ENCODE data around the gene TUBA8.
A peak's percentile ranks its signal among the peaks of the same experiment; 100 is the strongest.

Gene TUBA8

DNA sequence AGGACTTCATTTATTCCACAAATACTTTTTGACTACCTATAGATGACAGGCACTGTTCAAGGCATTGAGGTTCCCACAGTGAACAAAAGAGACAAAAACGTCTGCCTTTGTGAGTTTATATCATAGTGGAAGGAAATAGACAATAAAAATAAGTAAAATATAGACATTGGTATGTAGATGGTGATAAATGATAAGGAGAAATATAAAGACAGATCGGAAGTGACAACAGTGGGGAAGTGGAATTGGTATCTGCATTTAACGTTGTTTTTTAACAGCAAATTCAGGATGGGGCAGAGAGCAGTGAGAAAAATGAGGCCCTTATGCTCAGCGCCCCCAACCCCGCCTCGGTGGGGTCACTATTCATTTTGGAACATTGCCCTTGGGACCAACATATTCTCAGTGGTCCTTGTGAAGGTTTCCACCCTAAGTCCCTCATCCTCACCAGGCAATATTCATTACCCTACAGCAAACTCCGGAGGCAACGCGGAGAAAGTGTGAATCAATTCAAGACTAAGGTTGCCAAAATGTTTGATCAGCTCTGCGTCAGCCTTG lies 33.4 kb upstream of the TUBA8 start:
- DNase-seq (ENCODE audit: low read depth, low spot score) = no peak

DNA sequence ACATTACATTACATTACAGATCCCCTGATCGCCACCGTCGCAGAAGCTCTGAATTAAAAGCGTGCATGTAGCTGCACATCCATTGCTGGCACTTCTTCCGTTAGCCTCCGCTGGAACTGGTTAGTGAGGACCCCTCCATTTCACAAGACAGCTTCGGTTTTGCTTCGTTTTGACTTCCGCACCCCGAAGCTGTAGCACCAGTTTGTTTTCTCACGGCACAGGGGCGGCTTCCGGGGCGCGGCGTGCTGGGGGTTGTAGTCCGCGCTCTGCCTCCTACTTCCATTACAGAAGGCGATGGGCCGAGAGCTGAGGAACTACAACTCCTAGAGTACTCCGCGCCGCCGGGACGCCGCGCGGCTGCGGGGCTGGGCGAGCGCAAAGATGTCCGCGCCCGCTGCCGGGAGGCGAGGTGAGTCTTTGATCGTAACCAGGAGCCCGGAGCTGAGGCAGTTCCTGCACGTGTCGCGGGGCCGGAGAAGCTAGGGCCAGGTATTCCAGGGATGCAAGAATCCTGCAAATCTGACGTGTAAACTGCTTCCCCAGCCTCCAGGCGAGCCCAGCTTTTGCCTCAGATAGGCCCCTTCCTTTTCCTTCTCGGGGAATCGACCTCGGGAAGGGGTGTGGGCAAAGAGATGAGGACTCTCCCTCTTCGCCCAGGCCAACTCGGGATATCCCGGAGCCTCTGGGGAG lies 32.8 kb upstream of the TUBA8 start, which contains the start of gene PEX26:
Gene PEX26 (plus strand): TSS at position 352 of the 690 bp plus-strand sequence. CDS start 387 bp downstream, outside the sequence.
- DNase-seq (ENCODE audit: low read depth, low spot score) = peak; percentile 79

DNA sequence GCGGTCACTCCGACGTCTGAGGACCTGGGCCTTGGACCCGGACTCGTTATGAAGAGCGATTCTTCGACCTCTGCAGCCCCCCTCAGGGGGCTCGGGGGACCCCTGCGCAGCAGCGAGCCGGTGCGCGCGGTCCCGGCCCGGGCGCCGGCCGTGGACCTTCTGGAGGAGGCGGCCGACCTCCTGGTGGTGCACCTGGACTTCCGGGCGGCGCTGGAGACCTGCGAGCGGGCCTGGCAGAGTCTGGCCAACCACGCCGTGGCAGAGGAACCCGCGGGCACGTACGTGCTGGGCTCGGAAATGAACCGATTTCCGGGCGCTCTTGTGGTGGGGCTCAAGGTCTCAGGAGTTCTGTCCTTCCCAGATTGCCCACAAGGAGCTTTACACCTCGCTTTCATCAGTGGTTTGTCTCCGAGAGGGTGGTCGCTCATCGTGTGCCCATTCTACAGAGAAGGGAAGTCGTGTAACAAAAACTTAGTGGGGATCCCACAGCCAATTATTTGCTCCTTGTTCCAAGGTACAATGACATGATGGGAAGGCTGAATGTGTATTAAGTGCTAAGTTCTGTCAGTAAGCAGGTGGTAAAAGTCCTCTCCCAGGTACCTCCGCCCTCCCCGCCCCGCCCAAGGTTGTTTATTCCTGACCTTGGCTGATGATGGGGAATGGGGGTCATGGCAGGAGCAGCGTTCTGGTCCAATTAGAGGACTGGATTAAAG lies 32.1 kb upstream of the TUBA8 start:
- no peak for DNase-seq (ENCODE audit: low read depth, low spot score)

DNA sequence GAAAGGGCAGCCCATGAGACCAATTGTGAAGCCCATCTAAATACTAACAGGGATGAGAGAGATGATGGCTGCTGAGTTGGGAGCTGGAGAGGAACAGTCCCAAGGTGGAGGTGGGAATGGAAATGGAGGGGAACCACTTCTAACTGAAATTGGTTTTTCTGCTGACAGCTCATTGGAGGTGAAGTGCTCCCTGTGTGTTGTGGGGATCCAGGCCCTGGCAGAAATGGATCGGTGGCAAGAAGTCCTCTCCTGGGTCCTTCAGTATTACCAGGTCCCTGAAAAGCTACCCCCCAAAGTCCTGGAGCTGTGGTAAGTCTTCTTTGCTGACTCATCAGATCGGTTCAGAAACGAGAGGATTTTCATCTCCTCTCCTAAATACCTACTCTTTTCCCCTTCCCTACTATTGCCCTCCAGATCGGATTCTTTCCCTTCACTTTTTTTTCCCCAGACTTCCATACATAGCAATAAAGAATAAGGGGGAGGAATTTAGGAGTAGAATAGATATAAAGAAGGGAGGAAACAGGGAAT lies 30.8 kb upstream of the TUBA8 start:
- DNase-seq (ENCODE audit: low read depth, low spot score) = no peak

DNA sequence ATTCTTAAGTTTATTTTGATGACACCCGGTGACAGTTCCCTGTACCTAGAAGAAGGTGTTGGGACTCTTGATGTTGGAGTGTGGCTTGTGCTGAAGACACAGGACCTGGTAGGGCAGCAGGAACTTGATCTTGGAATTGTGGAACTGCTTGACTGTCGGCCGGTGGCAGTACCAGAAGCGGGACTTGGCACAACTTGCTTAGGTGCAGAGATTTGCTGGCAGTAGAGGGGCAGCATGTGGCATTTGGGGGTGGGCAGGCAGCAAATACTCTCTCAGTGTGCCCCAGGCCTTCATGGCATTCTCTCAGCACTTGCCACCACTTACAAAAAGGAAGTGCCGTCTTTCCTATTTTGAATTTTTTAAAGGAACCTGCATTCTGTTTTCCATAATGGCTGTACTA lies 29.2 kb upstream of the TUBA8 start:
- no peak for DNase-seq (ENCODE audit: low read depth, low spot score)

DNA sequence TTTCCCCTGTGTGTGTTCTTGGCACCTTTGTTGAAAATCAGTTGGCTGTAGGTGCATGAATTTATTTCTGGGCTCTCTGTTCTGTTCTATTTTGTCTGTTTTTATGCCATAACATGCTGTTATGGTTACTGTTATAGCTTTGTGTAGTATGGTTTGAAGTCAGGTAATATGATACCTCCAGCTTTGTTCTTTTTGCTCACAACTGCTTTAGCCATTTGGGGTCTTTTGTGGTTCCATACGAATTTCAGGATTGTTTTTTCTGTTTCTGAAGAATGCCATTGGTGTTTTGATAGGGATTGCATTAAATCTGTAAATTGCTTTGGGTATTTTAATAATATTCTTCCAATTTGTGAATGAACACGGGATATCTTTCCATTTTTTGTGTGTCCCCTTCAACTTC lies 28.1 kb upstream of the TUBA8 start:
- DNase-seq (ENCODE audit: low read depth, low spot score) = no peak

DNA sequence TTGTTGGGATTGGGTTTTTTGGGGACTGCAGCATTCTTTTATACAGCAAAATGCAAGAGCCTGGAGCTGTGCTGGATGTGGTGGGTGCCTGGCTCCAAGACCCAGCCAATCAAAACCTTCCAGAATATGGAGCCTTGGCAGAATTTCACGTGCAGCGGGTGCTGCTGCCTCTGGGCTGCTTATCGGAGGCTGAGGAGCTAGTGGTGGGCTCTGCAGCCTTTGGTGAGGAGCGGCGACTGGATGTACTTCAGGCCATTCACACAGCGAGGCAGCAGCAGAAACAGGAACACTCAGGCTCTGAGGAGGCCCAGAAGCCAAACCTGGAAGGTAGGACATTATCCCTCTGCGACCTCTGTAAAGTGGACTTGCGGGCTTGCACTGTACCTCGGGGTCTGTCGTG lies 27.2 kb upstream of the TUBA8 start:
- DNase-seq (ENCODE audit: low read depth, low spot score) = no peak

DNA sequence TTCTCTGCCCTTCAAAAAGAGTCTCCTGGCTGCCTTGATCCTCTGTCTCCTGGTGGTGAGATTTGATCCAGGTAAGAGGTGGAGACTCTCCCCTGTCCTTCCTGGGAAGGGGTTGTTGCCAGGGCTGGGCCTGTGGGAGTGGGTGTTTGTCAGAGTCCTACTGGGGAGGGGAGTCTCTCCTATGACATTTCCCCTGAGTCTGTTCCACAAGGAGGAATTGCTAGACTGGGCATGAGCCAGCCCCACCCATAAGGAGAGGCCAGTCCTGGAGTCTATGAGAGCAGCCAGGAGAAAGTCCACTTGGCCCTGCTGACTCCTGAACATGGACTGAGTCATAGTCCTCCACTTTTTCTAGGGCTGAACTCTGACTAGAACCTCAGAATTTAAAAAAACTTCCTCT lies 25.4 kb upstream of the TUBA8 start:
- DNase-seq (ENCODE audit: low read depth, low spot score) = no peak

DNA sequence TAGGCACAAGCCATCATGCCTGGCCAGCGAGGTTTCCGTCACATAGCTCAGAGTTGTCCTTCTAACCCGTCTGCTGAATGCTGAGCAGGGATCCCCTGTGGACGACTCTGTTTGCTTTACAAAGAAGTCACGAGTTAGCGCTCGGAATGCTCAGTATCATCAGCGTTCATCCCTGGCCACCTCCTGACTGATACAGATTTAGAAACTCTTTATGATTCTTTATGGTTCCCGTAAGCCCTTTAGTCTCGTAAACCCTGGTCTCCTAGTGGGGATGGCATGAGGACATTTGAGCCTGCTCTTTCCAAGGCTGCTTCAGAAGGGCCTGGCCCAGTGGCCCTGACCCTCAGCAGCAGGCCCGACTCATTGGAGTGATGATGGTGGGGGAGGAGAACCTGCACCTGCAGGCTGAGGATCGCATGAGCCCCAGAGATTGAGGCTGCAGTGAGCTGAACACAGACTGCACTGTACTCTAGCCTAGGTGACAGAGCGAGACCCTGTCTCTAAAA lies 23.2 kb upstream of the TUBA8 start:
- DNase-seq (ENCODE audit: low read depth, low spot score) = no peak

DNA sequence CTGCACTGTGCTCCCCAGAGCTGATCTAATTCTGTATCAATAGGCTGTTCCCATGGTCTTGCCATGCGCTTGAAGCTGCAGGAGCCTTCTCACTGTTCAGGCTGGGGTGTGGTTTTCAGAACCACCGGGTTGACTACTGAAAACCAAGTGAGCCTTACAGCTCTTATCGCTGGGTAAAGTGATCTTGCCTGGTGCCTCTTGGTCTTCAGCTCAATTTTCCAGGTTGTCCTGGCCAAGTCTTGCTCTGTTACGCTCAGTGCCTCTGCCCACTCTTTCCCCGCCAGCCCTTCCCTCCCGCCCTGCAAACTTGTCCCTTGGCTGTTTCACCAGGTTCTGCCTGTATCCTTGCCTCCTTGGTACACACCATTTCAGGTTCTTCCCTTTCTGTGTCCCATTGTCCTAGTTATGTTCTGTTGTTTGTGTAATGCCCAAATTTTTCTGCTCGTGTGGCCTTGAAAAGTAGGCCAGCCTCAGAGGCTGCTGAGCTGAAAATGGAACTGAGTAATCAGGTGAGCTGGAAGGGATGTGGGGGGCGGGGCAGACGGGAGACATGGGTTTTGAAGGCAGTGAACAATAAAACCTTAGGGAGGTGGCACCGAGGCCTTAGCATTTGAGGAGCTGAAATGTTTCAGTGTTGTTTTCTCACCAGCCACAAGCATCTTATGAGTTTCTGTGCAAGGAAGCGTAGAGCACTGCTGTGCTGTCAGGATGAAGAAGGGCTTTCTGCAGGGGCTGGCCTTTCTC lies 21.6 kb upstream of the TUBA8 start:
- DNase-seq (ENCODE audit: low read depth, low spot score) = no peak

DNA sequence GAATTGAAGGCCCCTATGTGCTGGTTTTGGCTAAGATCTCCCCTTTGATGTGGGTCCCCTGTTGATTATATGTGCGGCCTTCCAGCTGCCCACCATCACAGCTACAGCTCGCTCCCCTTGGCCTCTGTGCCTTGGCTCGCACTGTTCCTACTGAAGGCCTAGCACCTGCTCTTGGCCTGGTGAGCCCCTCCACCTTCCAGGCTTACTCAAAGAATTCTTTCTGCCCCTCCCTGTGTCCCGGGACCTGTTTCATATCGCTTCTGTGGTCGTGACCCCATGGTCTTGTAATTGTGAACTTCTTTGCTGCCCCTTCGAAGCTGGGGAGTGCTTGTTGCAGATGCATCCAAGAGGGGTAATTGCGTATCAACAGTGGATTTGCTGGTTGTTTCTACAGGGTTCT lies 20.3 kb upstream of the TUBA8 start:
- DNase-seq (ENCODE audit: low read depth, low spot score) = no peak

DNA sequence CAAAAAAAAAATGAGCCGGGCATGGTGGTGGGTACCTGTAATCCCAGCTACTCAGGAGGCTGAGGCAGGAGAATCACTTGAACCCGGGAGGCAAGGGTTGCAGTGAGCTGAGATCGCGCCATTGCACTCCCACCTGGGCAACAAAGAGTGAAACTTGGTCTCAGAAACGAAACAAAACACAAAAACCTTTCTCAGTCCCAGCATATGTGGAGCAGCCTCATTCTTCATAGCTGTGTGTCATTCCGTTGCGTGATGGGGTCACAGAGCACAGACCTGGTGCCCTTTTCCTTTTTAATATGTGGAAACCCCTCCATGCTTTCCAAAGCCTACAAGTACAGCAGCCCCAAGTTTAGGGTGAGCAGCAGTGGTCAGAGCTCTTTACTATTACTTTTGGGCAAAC lies 19.1 kb upstream of the TUBA8 start:
- DNase-seq (ENCODE audit: low read depth, low spot score) = no peak

DNA sequence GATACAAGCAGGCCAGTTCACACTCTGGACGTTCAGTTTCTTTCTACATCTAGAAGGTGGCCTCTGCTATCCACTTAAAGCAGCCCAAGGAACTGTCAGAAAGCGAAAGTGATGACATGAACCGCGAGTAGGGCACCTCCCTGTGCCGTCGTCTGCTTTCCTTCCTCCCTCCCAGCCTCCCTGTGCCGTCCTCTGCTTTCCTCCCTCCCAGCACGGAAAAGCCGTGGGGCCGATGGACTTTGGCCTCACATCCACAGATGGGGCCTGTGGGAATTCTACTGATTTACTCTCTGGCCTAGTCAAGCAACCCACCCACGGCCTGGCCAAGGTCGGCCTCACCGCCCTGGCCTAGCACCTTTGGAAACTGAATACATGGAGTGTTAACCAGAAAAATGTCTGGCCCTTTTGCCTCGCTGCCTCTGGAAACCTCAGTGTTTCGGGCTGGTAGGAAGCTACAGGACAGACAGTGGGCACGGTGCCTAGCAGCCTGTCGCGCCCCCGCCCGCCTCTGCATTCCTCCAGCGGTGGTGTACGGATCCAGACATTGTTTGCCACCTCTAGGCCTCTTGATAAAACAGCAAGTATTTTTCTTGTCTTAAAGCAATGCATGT lies 18.6 kb upstream of the TUBA8 start:
- DNase-seq (ENCODE audit: low read depth, low spot score) = no peak

DNA sequence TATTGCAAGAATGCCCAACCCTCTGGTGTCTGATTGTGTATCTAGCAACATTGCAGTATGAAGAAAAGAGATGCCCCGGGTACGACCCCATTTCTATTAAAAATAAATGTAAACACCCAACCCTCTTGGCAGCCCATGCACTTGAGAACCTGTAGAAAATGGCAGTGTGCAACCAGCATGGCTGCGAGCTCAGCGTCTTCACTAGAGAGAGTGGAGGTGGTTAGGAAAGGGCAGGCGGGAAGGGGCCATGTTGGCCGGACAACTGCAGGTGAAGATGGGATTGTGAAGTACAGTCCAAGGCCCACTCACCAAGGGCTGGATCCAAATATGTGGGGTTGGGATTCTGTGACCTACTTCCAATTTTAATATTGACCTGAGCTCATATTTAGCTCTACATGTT lies 16.9 kb upstream of the TUBA8 start:
- no peak for DNase-seq (ENCODE audit: low read depth, low spot score)

DNA sequence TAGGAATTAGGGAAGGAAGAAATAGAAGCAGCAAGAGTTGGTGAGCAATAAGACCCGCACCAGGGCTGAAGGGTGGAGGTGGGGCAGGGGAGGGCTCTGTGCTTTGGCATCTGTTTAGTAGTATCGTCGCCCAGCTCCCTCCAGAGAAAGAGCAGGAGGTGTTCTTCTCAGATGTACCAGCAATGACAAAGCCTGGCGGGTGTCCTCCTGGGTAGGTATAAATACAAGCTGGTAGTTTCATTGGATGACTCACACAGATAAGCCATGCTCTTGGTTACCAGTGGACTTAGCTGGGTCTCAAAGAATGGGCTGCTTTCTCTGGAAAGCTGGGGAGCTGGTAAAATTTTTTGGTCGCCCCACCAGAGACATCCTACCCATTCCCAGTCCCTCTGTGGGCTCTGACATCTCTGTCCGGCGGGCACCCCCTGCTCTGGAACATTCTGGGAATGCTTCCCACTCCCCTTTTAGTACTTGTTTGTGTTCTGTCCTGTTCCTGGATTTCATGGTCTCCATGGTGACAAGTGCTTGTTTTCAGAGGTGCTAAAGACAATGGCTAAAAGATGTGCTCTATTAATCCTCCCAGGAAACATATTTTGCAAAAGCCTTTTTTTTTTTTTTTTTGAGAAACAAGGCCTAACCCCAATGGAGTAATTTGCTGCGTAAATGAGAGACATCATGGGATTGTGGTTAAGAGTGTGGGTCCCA lies 15.4 kb upstream of the TUBA8 start:
- DNase-seq (ENCODE audit: low read depth, low spot score) = no peak

DNA sequence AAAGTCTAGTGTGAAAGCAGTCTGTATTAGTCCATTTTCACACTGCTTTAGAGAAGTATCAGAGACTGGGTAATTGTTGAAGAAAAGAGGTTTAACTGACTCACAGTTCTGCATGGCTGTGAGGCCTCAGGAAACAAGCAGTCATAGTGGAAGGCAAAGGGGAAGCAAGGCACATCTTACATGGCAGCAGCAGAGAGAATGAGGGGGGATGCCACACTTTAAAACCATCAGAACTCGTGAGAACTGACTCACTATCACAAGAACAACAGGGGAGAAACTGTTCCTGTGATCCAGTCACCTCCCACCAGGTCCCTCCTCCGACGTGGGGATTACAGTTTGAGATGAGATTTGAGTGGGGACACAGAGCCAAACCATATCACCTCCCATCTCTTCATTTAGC lies 13.8 kb upstream of the TUBA8 start:
- DNase-seq (ENCODE audit: low read depth, low spot score) = no peak

DNA sequence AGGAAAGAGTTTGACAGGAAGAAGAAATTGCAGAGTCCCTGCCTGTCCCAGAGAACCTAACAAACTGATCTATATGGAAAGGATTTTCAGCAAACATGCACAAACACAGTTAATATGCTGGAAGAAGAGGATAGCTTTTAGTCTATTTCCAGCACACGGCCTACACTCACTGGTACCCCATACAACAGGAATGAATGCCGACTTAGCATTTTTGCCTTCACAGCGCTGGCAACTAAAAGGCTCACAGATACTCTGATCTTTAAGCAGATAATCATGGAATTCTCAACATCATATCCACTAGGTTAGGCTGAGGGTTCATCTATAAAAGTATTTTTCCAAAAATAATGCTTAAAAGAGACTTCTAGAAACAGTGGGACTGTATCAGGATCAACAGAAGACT lies 9.8 kb upstream of the TUBA8 start:
- DNase-seq (ENCODE audit: low read depth, low spot score) = no peak

DNA sequence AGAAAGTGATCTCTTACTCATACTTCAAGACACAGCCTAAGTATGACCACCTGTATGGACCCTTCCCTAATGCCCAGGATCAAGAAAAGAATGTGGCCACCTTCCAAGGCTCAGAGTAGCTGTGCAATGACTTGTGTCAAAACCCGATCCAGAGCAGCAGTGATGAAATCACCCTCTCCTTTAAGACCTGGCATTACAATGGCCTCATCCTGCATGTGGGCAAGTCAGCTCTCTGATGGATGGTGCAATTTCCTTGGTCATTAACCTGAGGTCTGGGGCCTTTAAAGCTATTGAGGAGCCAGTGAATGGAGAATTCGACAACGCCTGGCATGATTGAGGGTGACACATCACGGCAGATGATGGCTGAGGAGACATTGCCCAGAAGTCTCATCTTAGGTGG lies 9.1 kb upstream of the TUBA8 start:
- DNase-seq (ENCODE audit: low read depth, low spot score) = no peak

DNA sequence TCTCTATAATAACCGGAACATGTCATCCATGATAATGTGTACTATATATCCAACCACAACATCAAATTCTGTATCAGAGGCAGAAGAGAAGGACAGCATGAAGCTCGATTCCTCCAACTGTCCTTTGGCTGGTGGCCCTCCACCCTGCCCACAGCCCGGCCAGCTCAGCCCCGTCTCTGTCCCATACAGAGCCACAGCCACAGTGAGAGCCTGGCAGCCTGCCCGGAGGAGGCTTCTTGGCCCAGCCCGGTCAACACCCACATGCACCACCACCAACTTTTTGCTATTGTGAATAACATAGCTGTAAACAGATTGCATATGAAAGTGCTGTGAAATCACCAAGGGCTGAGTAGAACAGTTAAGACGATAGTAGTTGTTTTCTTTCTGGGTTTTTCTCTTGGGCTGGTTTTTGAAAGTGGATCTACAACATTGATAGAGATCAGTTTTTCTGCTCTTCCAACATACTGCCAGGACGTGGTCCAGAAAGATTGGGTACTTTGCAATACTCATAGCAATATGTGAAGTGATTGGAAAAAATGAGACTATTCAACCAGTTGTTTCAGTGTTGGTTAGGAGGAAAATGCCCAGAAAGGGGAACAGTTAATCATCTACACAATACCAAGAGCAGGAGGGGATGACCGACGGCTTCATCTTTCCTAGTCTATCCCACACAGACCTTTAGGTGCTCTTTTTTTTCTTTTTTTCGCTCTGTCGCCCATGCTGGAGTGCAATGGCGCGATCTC lies 6.9 kb upstream of the TUBA8 start:
- no peak for DNase-seq (ENCODE audit: low read depth, low spot score)

DNA sequence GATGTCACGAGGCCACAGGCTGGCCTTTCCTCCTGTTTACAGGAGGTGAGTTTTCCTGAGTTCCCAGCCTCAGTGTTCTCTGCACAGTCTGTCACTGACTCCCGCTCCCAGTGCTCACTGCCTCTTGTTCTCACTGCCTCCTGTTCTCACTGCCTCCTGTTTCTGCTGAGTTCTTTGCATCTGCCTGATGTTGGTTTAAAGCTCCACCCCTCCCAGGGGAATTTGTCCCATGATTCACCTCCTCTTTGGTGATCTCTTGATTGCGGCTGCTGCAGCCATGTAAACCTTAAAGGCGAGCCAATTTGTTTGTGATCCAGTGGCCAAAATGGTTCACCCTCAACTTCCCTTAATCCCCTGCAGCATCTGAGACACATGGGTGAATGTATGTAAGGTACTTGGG lies 6.0 kb upstream of the TUBA8 start:
- DNase-seq (ENCODE audit: low read depth, low spot score) = no peak

Measured in brain pericyte (primary cell).